Kasumi-1 (cell line): Measurements from ENCODE around the gene ADAM12.
"Not testable (repeated sequence)": the region's sequence is repeated elsewhere in the genome, so short reads cannot be mapped to it uniquely, and the experiment has no call there.

Source experiments
- DNase-seq, 2 experiments: peaks; one replicate each; lab custom pipeline; 2025; lab: John Stamatoyannopoulos, UW

The ADAM12 gene

GRCh38 chr10:126057494-126057893, 330.8 kb downstream of the ADAM12 start:
- no peak for DNase-seq

GRCh38 chr10:126054191-126054590, 334.1 kb downstream of the ADAM12 start:
- no peak for DNase-seq

GRCh38 chr10:126052171-126052570, 336.1 kb downstream of the ADAM12 start:
- no peak for DNase-seq

GRCh38 chr10:126049759-126050700, 338.2 kb downstream of the ADAM12 start:
- DNase-seq, result peak; percentile 95 to 98

- not testable (repeated sequence) for DNase-seq
Measured at GRCh38 chr10:126047749-126048148, 340.5 kb downstream of the ADAM12 start.

GRCh38 chr10:126046831-126047230, 341.4 kb downstream of the ADAM12 start:
- DNase-seq, result no peak

- DNase-seq, result no peak
Measured at GRCh38 chr10:126045861-126046260, 342.4 kb downstream of the ADAM12 start.

- no peak for DNase-seq
Measured at GRCh38 chr10:126043389-126043788, 344.9 kb downstream of the ADAM12 start.

GRCh38 chr10:126042906-126043305, 345.4 kb downstream of the ADAM12 start:
- no peak for DNase-seq

GRCh38 chr10:126042354-126042753, 345.9 kb downstream of the ADAM12 start:
- DNase-seq, result no peak

GRCh38 chr10:126041804-126042231, 346.5 kb downstream of the ADAM12 start:
- DNase-seq, result peak; percentile 100

- DNase-seq, result no peak
Measured at GRCh38 chr10:126041117-126041516, 347.2 kb downstream of the ADAM12 start.

- DNase-seq, result no peak
Measured at GRCh38 chr10:126037946-126038345, 350.3 kb downstream of the ADAM12 start.

- DNase-seq, result no peak
Measured at GRCh38 chr10:126036515-126036914, 351.8 kb downstream of the ADAM12 start.

- DNase-seq, result no peak
Measured at GRCh38 chr10:126034586-126034985, 353.7 kb downstream of the ADAM12 start.

- no peak for DNase-seq
Measured at GRCh38 chr10:126029999-126030398, 358.3 kb downstream of the ADAM12 start.

- no peak for DNase-seq
Measured at GRCh38 chr10:126027692-126028091, 360.6 kb downstream of the ADAM12 start.

- DNase-seq, result no peak
Measured at GRCh38 chr10:126022841-126023240, 365.4 kb downstream of the ADAM12 start.

- DNase-seq, result no peak
Measured at GRCh38 chr10:126021833-126022500, 366.3 kb downstream of the ADAM12 start.

GRCh38 chr10:126017961-126018560, 370.2 kb downstream of the ADAM12 start:
- no peak for DNase-seq

- no peak for DNase-seq
Measured at GRCh38 chr10:126016882-126017281, 371.4 kb downstream of the ADAM12 start.

- no peak for DNase-seq
Measured at GRCh38 chr10:126016156-126016805, 372.0 kb downstream of the ADAM12 start.
